Chondrocyte (in vitro differentiated cells): Measurements from ENCODE around the gene PKMYT1. TPM values are rescaled to one million over a fixed set of nuclear protein-coding genes. Genes with fewer than 3 reads are reported as not detected.

Experiments used
- DNase-seq: peaks from one replicate; pipeline ENCODE4 v3.0.0; 2021; ENCODE audit warnings: mixed read lengths, low spot score
- H3K27ac Mint-ChIP-seq: one replicate; pipeline ENCODE4 v1.8.0; 2021; ENCODE audit warnings: mild to moderate bottlenecking, moderate library complexity, mixed read lengths; ENCODE audit not compliant: unreplicated experiment
- H3K27me3 Mint-ChIP-seq: 2 replicates; pipeline ENCODE4 v1.8.0; 2021; ENCODE audit warnings: low read depth, mixed read lengths
- H3K36me3 Mint-ChIP-seq: 2 replicates; pipeline ENCODE4 v1.8.0; 2021; ENCODE audit warnings: low read depth, mixed read lengths
- H3K4me1 Mint-ChIP-seq: 2 replicates; pipeline ENCODE4 v1.8.0; 2021; ENCODE audit warnings: low read depth, mild to moderate bottlenecking, mixed read lengths
- H3K4me3 Mint-ChIP-seq: one replicate; pipeline ENCODE4 v1.8.0; 2021; ENCODE audit warnings: mild to moderate bottlenecking, moderate library complexity, mixed read lengths; ENCODE audit not compliant: unreplicated experiment
- H3K9me3 Mint-ChIP-seq: 2 replicates; pipeline ENCODE4 v1.8.0; 2021; ENCODE audit warnings: low read depth, mixed read lengths
- total RNA-seq: library from RNA; stranded (reverse); gene quantifications from 3 replicates; pipeline ENCODE4 v1.2.1, GENCODE V29; 2021
- TF ChIP-seq, protein P1 (sequence below): fragments of 200-600 bp; sonication (generic); IDR thresholded peaks from 2 replicates; pipeline ENCODE4 v1.5.0; 2021; ENCODE audit warnings: antibody characterized with exemption, mild to moderate bottlenecking, moderate library complexity

Gene PKMYT1
- total RNA-seq, 1 donor from 2014 or later, result 6.2 TPM

DNA sequence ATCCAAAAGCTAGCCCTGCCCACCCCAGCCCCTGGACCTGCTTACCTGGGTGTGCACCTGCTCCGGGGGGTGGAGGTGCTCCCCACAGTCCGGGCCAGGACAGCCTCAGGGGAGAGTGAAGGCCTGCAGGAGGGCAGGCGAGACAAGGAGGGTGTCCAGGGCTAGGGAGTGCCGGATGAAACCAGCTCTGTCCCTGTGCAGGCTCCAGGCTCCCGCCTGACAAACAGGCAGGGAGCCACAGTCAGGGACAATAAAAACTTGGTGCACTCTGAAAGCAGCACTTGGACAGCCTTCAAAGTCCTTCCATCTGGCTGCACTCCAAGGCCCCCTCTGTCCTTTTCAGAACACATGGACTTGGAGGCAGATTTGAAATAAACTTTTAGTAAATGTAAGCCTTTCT is 7.2 kb downstream of the PKMYT1 start:
- no peak overlapping the region for H3K4me3 Mint-ChIP-seq
- DNase-seq, result no peak
- TF ChIP-seq, protein P1, sequence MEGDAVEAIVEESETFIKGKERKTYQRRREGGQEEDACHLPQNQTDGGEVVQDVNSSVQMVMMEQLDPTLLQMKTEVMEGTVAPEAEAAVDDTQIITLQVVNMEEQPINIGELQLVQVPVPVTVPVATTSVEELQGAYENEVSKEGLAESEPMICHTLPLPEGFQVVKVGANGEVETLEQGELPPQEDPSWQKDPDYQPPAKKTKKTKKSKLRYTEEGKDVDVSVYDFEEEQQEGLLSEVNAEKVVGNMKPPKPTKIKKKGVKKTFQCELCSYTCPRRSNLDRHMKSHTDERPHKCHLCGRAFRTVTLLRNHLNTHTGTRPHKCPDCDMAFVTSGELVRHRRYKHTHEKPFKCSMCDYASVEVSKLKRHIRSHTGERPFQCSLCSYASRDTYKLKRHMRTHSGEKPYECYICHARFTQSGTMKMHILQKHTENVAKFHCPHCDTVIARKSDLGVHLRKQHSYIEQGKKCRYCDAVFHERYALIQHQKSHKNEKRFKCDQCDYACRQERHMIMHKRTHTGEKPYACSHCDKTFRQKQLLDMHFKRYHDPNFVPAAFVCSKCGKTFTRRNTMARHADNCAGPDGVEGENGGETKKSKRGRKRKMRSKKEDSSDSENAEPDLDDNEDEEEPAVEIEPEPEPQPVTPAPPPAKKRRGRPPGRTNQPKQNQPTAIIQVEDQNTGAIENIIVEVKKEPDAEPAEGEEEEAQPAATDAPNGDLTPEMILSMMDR, result no peak
- H3K27ac Mint-ChIP-seq, result no peak overlapping the region
- H3K27me3 Mint-ChIP-seq, result no peaks in the 10 kb centered on the region
- no peaks in the 10 kb centered on the region for H3K9me3 Mint-ChIP-seq
- H3K4me1 Mint-ChIP-seq, result peaks cover 12% of the 10 kb centered on the region
- no peaks in the 10 kb centered on the region for H3K36me3 Mint-ChIP-seq

- Mint-ChIP-seq H3K4me3 (no peak overlapping the region), H3K27ac (no peak overlapping the region), H3K4me1 (peaks cover 13% of the 10 kb centered on the region), H3K9me3 (no peaks in the 10 kb centered on the region), H3K36me3 (no peaks in the 10 kb centered on the region), H3K27me3 (no peaks in the 10 kb centered on the region)
- no peak for DNase-seq
- TF ChIP-seq, protein P1, result no peak
These were observed 8.1 kb downstream of the PKMYT1 start for GRCh38 chr16:2971985-2972784.

DNA sequence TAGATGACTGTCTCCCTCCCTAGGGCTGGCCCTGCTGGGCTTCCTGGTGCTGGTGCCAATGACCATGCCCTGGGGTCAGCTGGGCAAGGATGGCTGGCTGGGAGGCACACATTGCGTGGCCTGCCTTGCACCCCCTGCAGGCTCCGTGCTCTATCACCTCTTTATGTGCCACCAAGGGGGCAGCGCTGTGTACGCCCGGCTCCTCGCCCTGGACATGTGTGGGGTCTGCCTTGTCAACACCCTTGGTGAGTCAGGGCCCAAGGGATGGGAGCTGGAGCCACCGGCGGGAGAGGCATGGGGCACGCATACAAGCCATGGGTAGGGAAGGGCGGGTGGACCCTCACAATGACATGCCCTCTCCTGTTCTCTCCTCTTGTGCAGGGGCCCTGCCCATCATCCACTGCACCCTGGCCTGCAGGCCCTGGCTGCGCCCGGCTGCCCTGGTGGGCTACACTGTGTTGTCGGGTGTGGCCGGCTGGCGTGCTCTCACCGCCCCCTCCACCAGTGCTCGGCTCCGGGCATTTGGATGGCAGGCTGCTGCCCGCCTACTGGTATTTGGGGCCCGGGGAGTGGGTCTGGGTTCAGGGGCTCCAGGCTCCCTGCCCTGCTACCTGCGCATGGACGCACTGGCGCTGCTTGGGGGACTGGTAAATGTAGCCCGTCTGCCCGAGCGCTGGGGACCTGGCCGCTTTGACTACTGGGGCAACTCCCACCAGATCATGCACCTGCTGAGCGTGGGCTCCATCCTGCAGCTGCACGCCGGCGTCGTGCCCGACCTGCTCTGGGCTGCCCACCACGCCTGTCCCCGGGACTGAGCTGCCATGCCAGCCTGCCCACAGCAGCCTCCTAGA is 8.9 kb downstream of the PKMYT1 start:
- Mint-ChIP-seq H3K27ac (no peak overlapping the region), H3K36me3 (no peaks in the 10 kb centered on the region), H3K4me3 (no peak overlapping the region), H3K27me3 (no peaks in the 10 kb centered on the region), H3K4me1 (peaks cover 13% of the 10 kb centered on the region), H3K9me3 (no peaks in the 10 kb centered on the region)
- TF ChIP-seq, protein P1, result no peak
- no peak for DNase-seq

- Mint-ChIP-seq H3K4me3 (peak overlapping the region; percentile 59), H3K4me1 (peaks cover 13% of the 10 kb centered on the region), H3K27ac (no peak overlapping the region), H3K27me3 (no peaks in the 10 kb centered on the region), H3K9me3 (no peaks in the 10 kb centered on the region), H3K36me3 (no peaks in the 10 kb centered on the region)
- TF ChIP-seq, protein P1, result no peak
- no peak for DNase-seq
These were observed 9.7 kb downstream of the PKMYT1 start for GRCh38 chr16:2970563-2970962.
